Lower lobe of right lung (tissue), 2 donors: ENCODE results near the gene MMP15. TPM values are rescaled to one million over a fixed set of nuclear protein-coding genes. Genes with fewer than 3 reads are reported as not detected.

ENCODE experiments used
- ATAC-seq, 2 donors: fragments of 200-7000 bp; cut with Tn5 transposase; one replicate each; pipeline ENCODE4 v1.9.1; 2020 to 2022; ENCODE audit warnings: mild to moderate bottlenecking in 2 of 2, moderate library complexity in 2 of 2
- DNase-seq: peaks from one replicate; pipeline ENCODE4 v3.0.0-alpha.2; 2020
- H3K27ac ChIP-seq: fragments of 200-600 bp; one replicate; pipeline ENCODE4 v1.8.0; 2022
- H3K27me3 ChIP-seq: fragments of 200-600 bp; one replicate; pipeline ENCODE4 v1.8.0; 2022; ENCODE audit warnings: low read depth
- H3K36me3 ChIP-seq: fragments of 200-600 bp; one replicate; pipeline ENCODE4 v1.8.0; 2022; ENCODE audit warnings: mild to moderate bottlenecking
- H3K4me1 ChIP-seq: fragments of 200-600 bp; one replicate; pipeline ENCODE4 v1.8.0; 2022
- H3K4me3 ChIP-seq: fragments of 200-600 bp; one replicate; pipeline ENCODE4 v1.8.0; 2022; ENCODE audit warnings: mild to moderate bottlenecking
- H3K9me3 ChIP-seq: fragments of 200-600 bp; one replicate; pipeline ENCODE4 v1.8.0; 2022
- intact Hi-C: fragments of 100-400 bp; cut with DNase I; formaldehyde crosslinking; loops from one replicate; pipeline ENCODE4 v1.11.0; 2022
- total RNA-seq: library from RNA; stranded (reverse); fragmentation: NEBNext Ultra II Directional; extraction: Animal tissue kit (Norgen Biotek cat#: 25700); gene quantifications from one replicate; pipeline ENCODE4 v1.2.1, GENCODE V29; 2021
- TF ChIP-seq, protein P1 (sequence below): fragments of 200-600 bp; IDR thresholded peaks from one replicate; pipeline ENCODE4 v1.8.0; 2022; ENCODE audit warnings: antibody characterized with exemption, mild to moderate bottlenecking
- donor health status: DM: no; HTN: yes; CAD: no; lungs with severe emphysema.

The MMP15 gene
- total RNA-seq, 1 donor from 2014 or later, result 21.5 TPM

DNA sequence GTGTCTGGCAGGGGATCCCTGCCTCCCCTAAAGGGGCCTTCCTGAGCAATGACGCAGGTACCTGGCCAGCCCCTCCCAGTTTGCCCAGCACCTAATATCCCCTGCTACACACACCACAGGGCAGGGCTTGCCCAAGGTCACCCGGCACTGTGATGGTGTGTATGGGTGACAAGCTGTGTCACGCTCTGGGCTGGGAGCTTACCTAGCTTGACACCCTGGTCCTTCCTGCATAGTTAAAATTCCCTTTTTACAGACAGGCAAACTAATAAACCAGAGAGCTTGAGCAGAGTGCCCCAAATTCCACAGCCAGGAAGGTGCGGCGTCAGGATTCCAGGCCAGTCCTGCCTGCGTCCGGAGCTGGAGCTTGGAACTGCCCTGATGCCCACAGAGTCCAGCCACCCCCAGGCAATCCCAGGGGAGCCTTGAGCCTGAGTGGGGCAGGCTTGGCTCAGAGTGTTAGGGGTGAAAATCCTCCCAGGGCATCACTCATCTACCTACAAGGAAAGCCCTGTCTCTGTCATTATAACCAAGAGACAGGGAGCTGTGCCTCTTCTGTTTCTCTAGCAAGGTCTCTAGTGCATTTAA is 18.1 kb downstream of the MMP15 start:
- TF ChIP-seq, protein P1, sequence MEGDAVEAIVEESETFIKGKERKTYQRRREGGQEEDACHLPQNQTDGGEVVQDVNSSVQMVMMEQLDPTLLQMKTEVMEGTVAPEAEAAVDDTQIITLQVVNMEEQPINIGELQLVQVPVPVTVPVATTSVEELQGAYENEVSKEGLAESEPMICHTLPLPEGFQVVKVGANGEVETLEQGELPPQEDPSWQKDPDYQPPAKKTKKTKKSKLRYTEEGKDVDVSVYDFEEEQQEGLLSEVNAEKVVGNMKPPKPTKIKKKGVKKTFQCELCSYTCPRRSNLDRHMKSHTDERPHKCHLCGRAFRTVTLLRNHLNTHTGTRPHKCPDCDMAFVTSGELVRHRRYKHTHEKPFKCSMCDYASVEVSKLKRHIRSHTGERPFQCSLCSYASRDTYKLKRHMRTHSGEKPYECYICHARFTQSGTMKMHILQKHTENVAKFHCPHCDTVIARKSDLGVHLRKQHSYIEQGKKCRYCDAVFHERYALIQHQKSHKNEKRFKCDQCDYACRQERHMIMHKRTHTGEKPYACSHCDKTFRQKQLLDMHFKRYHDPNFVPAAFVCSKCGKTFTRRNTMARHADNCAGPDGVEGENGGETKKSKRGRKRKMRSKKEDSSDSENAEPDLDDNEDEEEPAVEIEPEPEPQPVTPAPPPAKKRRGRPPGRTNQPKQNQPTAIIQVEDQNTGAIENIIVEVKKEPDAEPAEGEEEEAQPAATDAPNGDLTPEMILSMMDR, result no peak
- H3K36me3 ChIP-seq, result peaks cover 50% of the 10 kb centered on the region
- ATAC-seq (no peak), DNase-seq (no peak)
- peaks cover 17% of the 10 kb centered on the region for H3K4me1 ChIP-seq
- no peak overlapping the region for H3K27ac ChIP-seq
- intact Hi-C loops, result no loop called here
- H3K4me3 ChIP-seq, result no peak overlapping the region
- H3K27me3 ChIP-seq, result no peaks in the 10 kb centered on the region
- no peaks in the 10 kb centered on the region for H3K9me3 ChIP-seq

DNA sequence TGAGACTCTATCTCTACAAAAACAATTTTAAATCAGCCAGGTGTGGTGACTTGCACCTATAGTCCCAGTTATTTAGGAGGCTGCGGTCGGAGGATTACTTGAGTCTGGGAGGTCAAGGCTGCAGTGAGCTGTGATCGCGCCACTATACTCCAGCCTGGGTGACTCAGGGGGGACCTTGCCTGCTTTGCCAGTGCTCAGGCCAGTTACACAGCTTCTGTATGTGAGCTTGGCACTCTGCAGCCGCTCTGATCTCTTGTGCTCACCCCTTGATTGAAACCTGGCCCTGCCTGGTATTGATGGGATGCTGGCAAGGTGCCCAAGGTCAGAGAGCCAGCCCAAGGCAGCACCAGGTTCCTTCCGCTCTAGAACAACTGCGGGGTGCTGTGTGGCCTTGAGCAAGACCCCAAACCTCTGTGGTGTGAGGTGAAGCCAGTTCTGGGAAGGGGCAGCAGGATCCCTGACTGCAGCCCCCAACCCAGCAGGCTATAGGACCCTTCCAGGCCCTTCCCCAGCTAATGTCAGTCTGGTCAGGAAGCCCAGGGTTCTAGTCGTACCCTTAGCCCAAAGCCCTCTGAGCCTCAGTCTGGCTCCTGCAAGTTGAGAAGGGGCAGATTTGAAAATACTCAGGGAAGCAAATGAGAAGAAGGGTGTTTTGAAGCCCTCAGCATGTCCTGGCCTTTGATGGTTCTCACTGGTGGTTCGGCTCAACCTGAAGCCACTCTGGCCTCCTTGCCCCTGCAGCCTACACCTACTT is 18.9 kb downstream of the MMP15 start:
- peaks cover 50% of the 10 kb centered on the region for H3K36me3 ChIP-seq
- no peak overlapping the region for H3K4me3 ChIP-seq
- no peak for DNase-seq
- no peak for ATAC-seq
- H3K27me3 ChIP-seq, result no peaks in the 10 kb centered on the region
- TF ChIP-seq, protein P1, result no peak
- H3K27ac ChIP-seq, result no peak overlapping the region
- no peaks in the 10 kb centered on the region for H3K9me3 ChIP-seq
- intact Hi-C loops, result no loop called here
- H3K4me1 ChIP-seq, result peaks cover 19% of the 10 kb centered on the region

DNA sequence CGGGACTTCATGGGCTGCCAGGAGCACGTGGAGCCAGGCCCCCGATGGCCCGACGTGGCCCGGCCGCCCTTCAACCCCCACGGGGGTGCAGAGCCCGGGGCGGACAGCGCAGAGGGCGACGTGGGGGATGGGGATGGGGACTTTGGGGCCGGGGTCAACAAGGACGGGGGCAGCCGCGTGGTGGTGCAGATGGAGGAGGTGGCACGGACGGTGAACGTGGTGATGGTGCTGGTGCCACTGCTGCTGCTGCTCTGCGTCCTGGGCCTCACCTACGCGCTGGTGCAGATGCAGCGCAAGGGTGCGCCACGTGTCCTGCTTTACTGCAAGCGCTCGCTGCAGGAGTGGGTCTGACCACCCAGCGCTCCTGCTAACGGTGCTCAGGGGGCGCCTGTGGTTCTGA is 19.5 kb downstream of the MMP15 start:
- no peaks in the 10 kb centered on the region for H3K27me3 ChIP-seq
- intact Hi-C loops, result no loop called here
- TF ChIP-seq, protein P1, result no peak
- no peak for ATAC-seq
- H3K27ac ChIP-seq, result no peak overlapping the region
- no peak for DNase-seq
- H3K9me3 ChIP-seq, result no peaks in the 10 kb centered on the region
- peaks cover 45% of the 10 kb centered on the region for H3K36me3 ChIP-seq
- H3K4me3 ChIP-seq, result no peak overlapping the region
- peaks cover 25% of the 10 kb centered on the region for H3K4me1 ChIP-seq

DNA sequence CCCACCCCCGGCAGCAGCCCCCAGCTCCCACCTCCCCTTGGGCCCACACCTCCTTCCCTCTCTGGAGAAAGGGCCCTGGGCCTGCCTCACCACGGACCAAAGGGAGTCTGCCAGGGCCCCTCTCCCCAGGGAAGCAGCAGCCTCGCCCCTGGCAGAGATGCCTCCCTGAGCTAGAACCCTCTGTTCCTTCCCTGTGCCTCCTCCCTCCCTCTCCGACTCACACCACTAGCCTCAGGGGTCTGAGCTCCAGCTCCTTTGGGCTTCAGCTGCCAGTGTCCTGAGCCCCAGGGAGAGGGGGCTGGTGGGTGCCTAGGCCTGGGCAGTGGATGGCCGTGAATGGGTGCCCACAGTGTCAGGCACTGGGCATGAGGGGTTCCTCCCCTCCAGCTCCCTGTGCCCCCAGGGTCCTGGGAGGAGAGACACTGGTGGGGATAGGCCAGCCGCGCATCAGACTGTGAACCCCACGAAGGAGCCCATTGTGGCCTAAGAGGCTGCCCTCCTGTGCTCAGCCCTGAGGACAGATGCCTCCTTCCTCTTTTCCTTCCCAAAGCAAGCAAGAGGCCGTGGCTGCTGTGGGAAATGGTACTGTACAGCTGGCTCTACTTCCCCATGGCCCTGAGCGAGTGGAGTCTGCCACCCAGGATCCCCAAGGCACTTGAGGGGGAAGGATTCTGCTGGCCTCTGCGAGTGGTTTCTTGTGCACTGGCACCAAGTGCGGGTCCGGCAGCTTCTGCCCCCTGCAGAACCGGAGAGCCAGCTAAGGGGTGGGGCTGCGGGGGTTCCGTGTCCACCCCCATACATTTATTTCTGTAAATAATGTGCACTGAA is 20.7 kb downstream of the MMP15 start:
- DNase-seq, result no peak
- intact Hi-C loops, result no loop called here
- peak in 1 of 2 donors; percentile 18 for ATAC-seq
- H3K9me3 ChIP-seq, result no peaks in the 10 kb centered on the region
- TF ChIP-seq, protein P1, result no peak
- no peak overlapping the region for H3K4me3 ChIP-seq
- H3K36me3 ChIP-seq, result peaks cover 34% of the 10 kb centered on the region
- no peaks in the 10 kb centered on the region for H3K27me3 ChIP-seq
- no peak overlapping the region for H3K27ac ChIP-seq
- H3K4me1 ChIP-seq, result peaks cover 25% of the 10 kb centered on the region

DNA sequence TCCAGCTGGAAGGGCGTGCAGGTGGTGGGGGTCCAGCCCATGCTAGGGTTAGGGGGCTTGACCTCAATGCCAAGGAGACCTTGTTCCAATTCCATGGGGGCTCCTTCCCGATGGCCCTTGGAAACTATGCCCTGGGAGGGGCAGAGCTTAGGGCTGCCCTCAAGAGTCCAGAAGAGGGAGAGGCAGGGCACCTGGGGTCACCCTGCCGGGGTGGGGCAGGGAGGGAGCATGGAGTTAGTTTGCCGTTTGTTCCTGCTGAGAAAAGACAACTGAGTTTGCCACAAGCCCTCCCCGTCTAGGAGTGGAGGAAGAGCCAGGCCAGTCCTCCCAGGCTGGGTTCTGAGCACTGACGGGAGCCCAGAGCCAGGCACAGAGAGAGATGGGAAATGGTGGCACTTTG is 21.4 kb downstream of the MMP15 start:
- ATAC-seq (peak in 1 of 2 donors; percentile 10), DNase-seq (no peak)
- TF ChIP-seq, protein P1, result no peak
- Histone ChIP-seq H3K9me3 (no peaks in the 10 kb centered on the region), H3K4me1 (peaks cover 25% of the 10 kb centered on the region), H3K4me3 (no peak overlapping the region), H3K27me3 (no peaks in the 10 kb centered on the region), H3K36me3 (peaks cover 27% of the 10 kb centered on the region), H3K27ac (peak overlapping the region; percentile 58)
- intact Hi-C loops, result no loop called here
